ENCODE results near the gene MLX.
A peak's percentile ranks its signal among the peaks of the same experiment; 100 is the strongest.
"Not testable (repeated sequence)": the region's sequence is repeated elsewhere in the genome, so short reads cannot be mapped to it uniquely, and the experiment has no call there.

Gene MLX

GRCh38 chr17:42555961-42556617, 10.8 kb upstream of the MLX start:
- DNase-seq = not testable (repeated sequence)

- DNase-seq = no peak
Measured at GRCh38 chr17:42559075-42559474, 7.8 kb upstream of the MLX start.

- no peak for DNase-seq
Measured at GRCh38 chr17:42560246-42560645, 6.7 kb upstream of the MLX start.

DNA sequence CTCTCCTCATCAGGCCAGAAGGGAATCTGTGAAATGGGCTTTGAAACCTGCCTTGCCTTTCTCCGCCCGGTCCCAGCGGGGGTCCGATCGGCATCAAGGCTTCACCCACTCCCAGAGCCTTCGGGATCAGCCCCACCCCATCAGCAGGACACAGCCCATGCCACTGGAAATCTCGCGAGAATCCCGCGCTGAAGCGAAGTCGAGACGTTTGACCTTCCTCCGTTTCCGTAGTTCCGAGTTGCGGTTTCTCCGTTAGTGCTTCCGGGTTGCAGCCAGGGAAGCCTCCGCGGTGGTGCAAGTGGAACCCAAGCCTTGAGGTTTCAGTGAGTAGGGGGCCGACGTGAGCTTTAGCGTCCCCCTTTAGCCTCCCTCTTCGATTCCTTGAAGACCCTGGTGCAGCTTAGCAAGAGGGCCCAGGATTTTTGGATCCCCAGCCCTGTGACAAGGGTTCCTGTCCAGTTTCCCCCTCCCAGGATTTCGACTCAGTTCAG, 5.0 kb upstream of the MLX start, which contains the start of gene COASY:
TSS of gene COASY (plus strand) at position 252 of the 491 bp plus-strand sequence. CDS start 475 bp downstream, outside the sequence.
- peak; percentile 92 for DNase-seq

DNA sequence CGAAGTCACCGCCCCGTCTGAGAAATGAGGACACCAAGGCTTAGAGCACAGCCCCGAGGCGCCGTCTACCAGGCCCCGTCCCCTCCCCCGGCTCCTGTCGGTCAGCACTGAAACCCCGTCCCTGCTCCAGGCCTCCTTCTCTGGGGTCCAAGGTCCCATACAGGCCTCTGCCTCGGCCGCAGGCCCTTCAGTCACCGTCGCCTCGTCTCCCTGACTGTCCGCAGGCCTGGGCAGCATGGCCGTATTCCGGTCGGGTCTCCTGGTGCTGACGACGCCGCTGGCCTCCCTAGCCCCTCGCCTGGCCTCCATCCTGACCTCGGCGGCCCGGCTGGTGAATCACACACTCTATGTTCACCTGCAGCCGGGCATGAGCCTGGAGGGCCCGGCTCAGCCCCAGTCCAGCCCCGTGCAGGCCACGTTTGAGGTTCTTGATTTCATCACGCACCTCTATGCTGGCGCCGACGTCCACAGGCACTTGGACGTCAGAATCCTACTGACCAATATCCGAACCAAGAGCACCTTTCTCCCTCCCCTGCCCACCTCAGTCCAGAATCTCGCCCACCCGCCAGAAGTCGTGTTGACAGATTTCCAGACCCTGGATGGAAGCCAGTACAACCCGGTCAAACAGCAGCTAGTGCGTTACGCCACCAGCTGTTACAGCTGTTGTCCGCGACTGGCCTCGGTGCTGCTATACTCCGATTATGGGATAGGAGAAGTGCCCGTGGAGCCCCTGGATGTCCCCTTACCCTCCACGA, 4.3 kb upstream of the MLX start:
- no peak for DNase-seq

DNA sequence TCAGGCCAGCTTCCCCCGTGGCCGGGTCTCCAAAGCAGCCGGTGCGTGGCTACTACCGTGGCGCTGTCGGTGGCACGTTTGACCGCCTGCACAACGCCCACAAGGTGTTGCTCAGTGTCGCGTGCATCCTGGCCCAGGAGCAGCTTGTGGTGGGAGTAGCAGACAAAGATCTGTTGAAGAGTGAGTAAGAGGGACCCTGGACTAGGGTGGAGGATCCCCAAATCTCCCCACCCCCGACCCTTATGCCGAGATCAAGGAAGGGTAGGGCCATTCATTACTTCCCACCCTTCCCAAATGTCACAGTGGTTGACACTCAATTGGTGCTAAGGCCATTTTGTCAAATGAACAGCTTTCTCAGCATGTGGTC, 3.8 kb upstream of the MLX start:
- DNase-seq = no peak

GRCh38 chr17:42563543-42563942, 3.4 kb upstream of the MLX start:
- DNase-seq = no peak

- DNase-seq = no peak
Measured at GRCh38 chr17:42563950-42564349, 3.0 kb upstream of the MLX start.

DNA sequence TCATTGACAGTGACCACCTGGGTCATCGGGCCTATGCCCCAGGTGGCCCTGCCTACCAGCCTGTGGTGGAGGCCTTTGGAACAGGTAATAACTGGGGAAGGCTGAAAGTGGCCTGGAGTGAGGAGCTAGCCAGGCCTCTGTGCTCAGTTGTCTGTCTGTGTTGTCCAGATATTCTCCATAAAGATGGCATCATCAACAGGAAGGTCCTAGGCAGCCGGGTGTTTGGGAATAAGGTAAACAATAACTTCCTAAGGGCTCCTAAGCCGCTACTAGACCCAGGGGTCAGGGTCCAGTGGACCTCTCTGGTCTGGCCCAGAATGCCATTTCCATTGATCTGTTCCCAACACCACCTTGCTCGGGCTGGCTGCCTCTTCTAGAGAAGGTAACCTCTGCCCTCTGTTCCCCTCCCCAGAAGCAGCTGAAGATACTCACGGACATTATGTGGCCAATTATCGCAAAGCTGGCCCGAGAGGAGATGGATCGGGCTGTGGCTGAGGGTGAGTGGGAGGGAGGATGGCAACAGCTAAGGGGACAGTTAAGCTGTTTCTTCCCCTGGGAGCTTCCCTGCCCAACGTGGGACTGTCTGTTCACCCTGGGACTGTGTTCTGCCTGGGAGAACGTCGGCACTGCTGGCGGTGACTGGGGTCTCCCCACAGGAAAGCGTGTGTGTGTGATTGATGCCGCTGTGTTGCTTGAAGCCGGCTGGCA, 1.9 kb upstream of the MLX start:
- no peak for DNase-seq

GRCh38 chr17:42565523-42566214, 1.2 kb upstream of the MLX start:
- DNase-seq = no peak

- no peak for DNase-seq
Measured at GRCh38 chr17:42566215-42566882, 551 bp upstream of the MLX start.

DNA sequence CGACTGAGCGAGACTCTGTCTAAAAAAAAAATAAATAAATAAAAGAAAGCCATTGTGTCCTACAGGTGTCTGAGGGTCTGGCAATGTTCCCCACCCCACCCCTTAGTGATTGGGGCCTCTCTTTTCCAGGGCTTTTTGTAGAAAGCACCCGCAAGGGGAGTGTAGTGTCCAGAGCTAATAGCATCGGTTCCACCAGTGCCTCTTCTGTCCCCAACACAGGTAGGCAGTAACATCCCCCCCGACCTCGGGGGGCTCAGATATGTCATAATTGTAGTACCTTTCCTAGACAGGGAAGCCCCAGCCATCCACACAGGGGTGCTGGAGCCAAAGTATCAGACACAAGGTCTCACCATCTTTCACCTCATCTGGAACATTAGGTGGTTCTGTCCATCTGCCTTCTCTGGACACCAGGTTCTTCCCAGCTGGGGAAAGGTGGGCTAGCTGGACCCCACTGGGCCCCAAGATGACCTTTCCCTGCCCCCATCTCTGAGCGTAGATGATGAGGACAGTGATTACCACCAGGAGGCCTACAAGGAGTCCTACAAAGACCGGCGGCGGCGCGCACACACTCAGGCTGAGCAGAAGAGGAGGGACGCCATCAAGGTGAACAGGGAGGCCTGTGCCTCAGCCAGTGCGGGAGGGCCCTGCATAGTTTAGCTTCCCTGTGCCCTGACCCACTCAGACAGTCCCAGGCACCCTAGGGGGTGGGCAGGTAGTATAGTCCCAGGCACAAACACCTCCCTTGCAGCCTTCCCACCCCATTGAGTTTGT, 1.6 kb downstream of the MLX start:
- DNase-seq = no peak

GRCh38 chr17:42571435-42572225, 4.7 kb downstream of the MLX start:
- DNase-seq = no peak

GRCh38 chr17:42573095-42573494, 6.2 kb downstream of the MLX start:
- DNase-seq = no peak

- DNase-seq = no peak
Measured at GRCh38 chr17:42574463-42574862, 7.6 kb downstream of the MLX start.

GRCh38 chr17:42577140-42577531, 10.2 kb downstream of the MLX start:
- DNase-seq = no peak

GRCh38 chr17:42577532-42578281, 10.8 kb downstream of the MLX start, which contains the start of gene PSMC3IP:
Gene PSMC3IP, minus strand, starts transcription at chr17:42577729. Its CDS starts 43 bp downstream, at chr17:42577686.
- DNase-seq = peak; percentile 93

- DNase-seq = peak; percentile 49
Measured at GRCh38 chr17:42578282-42578869, 11.5 kb downstream of the MLX start.

GRCh38 chr17:42579794-42580551, 13.1 kb downstream of the MLX start:
- DNase-seq = no peak
